ENCODE data around the gene ACP5.

GRCh38 chr19:11541238-11541637 lies 36.2 kb downstream of the ACP5 start:
- TF ChIP-seq POLR2AphosphoS5 (IDR thresholded peaks at IDR 0.05; ENCODE audit: borderline replicate concordance, low read depth, low read length) (no peak), EZH2 (IDR thresholded peaks at IDR 0.05) (no peak)
